Measurements from ENCODE around the gene AVPI1. TPM values are rescaled to one million over a fixed set of nuclear protein-coding genes. Genes with fewer than 3 reads are reported as not detected.

The AVPI1 gene
- total RNA-seq, 4 donors from 2014 or later, result 1.4 to 14.1 (median 3.0) TPM

- in situ Hi-C loops (cut with MboI; ENCODE audit: low sequenced_read_pairs in 4 of 4), result no loop called here
Observed at GRCh38 chr10:97689559-97690020, 2.5 kb upstream of the AVPI1 start.

DNA sequence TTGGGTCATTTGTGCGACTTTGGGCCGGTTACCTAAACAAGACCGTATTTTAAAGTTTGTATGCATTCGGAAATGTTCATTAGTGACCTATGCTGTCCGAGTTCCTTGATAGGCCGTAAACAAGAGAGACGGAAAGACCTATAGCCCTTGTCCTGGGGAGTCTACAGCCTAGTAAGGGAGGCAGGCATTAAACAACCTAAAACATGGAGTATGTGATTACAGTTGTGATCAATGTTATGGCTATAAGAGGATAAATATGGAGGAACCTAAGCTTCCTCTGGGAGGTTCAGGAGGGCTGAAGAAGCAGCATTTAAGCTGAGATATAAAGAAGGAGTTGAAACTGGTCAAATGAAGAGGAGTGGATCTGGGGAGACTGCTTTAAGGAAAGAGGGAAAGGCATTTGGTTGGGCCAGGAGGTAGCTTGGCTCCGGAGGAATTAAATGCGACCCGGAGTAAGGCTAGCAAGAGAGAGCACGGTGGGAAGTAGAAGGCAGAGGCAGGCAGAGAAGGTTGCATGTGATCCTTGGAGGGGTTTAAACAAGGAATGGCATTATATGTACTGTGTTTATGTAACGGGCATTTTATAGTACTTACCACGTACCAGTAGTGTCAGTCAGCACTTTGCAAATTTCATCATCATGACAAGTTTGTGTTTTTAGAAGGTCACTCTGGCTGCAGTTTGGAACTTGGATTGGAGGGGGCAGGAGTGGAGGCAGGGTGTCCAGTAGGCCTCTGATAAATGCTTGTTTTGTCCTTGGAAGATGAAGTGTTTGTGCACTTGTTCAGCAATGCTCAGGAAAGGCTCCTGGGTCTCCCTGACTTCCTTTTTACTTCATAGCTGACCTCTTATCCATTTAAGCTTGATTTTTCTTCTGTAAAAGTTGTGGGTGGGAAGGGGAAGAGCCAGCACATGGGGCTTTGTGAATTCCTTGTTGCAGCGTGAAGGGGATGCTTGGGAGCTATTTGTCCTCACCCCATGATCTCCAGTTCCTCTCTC is 1.0 kb upstream of the AVPI1 start:
- TF ChIP-seq, protein P1, sequence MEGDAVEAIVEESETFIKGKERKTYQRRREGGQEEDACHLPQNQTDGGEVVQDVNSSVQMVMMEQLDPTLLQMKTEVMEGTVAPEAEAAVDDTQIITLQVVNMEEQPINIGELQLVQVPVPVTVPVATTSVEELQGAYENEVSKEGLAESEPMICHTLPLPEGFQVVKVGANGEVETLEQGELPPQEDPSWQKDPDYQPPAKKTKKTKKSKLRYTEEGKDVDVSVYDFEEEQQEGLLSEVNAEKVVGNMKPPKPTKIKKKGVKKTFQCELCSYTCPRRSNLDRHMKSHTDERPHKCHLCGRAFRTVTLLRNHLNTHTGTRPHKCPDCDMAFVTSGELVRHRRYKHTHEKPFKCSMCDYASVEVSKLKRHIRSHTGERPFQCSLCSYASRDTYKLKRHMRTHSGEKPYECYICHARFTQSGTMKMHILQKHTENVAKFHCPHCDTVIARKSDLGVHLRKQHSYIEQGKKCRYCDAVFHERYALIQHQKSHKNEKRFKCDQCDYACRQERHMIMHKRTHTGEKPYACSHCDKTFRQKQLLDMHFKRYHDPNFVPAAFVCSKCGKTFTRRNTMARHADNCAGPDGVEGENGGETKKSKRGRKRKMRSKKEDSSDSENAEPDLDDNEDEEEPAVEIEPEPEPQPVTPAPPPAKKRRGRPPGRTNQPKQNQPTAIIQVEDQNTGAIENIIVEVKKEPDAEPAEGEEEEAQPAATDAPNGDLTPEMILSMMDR (IDR thresholded peaks at IDR 0.05 in 4 of 5, conservative IDR thresholded peaks at IDR 0.05 in 1 of 5), result no peak
- TF ChIP-seq POLR2A (IDR thresholded peaks at IDR 0.05), result peak in 1 of 2 donors; percentile 8
- Histone ChIP-seq H3K4me3 (peak overlapping the region; percentile 69 to 97 (median 82)), H3K9me3 (no peaks in the 10 kb centered on the region), H3K27me3 (no peaks in the 10 kb centered on the region), H3K4me1 (peaks cover 30 to 39% of the 10 kb centered on the region in 2 donors), H3K36me3 (no peaks in the 10 kb centered on the region), H3K27ac (peak overlapping the region; percentile 79 to 92 (median 80))
- DNase-seq (no peak), ATAC-seq (peak in 1 of 2 donors; percentile 3)
- intact Hi-C loops (cut with DNase I; ENCODE audit: low total_unique reads) (loop anchor here (2.0 to 5.0 kb wide), 3 partner anchors 47 to 191 kb away; partner anchors contain the start of genes MMS19, PI4K2A and UBTD1), in situ Hi-C loops (cut with MboI; ENCODE audit: low sequenced_read_pairs in 4 of 4) (no loop called here)

More at GRCh38 chr10:97689559-97690020, 2.5 kb upstream of the AVPI1 start:
- peak in 1 of 2 donors; percentile 41 for DNase-seq
- Histone ChIP-seq H3K9me3 (no peaks in the 10 kb centered on the region), H3K36me3 (no peaks in the 10 kb centered on the region), H3K27ac (peak overlapping the region in 1 of 4 donors; percentile 92), H3K4me1 (peaks cover 19 to 28% of the 10 kb centered on the region in 2 donors), H3K4me3 (no peak overlapping the region), H3K27me3 (no peaks in the 10 kb centered on the region)
- TF ChIP-seq, protein P1 (IDR thresholded peaks at IDR 0.05 in 4 of 5, conservative IDR thresholded peaks at IDR 0.05 in 1 of 5), result no peak
- peak in 1 of 2 donors; percentile 9 for TF ChIP-seq POLR2A (IDR thresholded peaks at IDR 0.05)
- ATAC-seq, result no peak
- intact Hi-C loops (cut with DNase I; ENCODE audit: low total_unique reads), result loop anchor here (5.0 kb wide), 2 partner anchors 133 to 192 kb away; partner anchors contain the start of genes MMS19 and UBTD1

DNA sequence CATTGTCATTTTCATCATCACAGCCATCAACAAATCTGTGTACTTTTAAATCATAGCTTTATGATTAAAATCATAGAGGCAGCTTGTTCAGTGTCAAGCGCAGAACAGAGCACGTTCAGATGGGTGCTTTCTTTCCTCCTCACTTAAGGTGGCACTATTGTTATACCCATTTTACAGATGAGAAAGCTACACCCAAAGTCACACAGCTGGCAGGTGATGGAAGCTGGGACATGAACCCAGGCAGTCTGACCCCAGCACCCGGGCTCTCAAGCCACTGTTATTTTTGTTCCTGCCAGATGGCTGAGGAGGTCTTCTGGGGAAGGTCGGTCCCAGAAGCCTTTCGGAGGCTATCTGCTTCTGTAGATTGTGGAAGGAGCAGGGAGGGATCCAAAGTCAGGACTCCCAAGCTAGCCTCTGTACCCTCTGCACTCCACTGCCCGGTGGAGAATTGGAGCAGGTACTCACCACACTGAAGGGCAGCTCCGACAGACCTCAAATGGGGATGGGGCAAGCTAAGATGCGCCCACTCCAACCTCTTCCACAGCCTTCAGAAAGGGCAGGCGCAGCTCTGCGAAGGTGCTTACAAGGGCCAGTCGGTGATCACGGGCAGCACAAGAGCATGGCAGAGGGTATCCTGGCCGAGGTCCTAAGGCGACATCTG is 610 bp downstream of the AVPI1 start:
- no peak for TF ChIP-seq POLR2A (IDR thresholded peaks at IDR 0.05)
- TF ChIP-seq, protein P1 (IDR thresholded peaks at IDR 0.05 in 4 of 5, conservative IDR thresholded peaks at IDR 0.05 in 1 of 5), result no peak
- Histone ChIP-seq H3K4me3 (peak overlapping the region; percentile 69 to 97 (median 82)), H3K36me3 (no peaks in the 10 kb centered on the region), H3K4me1 (peaks cover 30 to 39% of the 10 kb centered on the region in 2 donors), H3K9me3 (no peaks in the 10 kb centered on the region), H3K27ac (peak overlapping the region; percentile 79 to 92 (median 80)), H3K27me3 (no peaks in the 10 kb centered on the region)
- ATAC-seq (peak in 1 of 2 donors; percentile 18), DNase-seq (no peak)
- intact Hi-C loops (cut with DNase I; ENCODE audit: low total_unique reads) (loop anchor here (2.0 to 5.0 kb wide), 3 partner anchors 46 to 189 kb away; partner anchors contain the start of genes MMS19, PI4K2A and UBTD1), in situ Hi-C loops (cut with MboI; ENCODE audit: low sequenced_read_pairs in 4 of 4) (no loop called here)

- in situ Hi-C loops (cut with MboI; ENCODE audit: low sequenced_read_pairs in 4 of 4), result no loop called here
Observed at GRCh38 chr10:97685395-97685958, 1.6 kb downstream of the AVPI1 start.

More at GRCh38 chr10:97685395-97685958, 1.6 kb downstream of the AVPI1 start:
- Histone ChIP-seq H3K4me3 (peak overlapping the region in 2 of 4 donors; percentile 24 to 92), H3K36me3 (no peaks in the 10 kb centered on the region), H3K9me3 (no peaks in the 10 kb centered on the region), H3K27me3 (no peaks in the 10 kb centered on the region), H3K4me1 (peaks cover 30 to 39% of the 10 kb centered on the region in 2 donors), H3K27ac (peak overlapping the region; percentile 2 to 92 (median 38))
- DNase-seq (no peak), ATAC-seq (no peak)
- TF ChIP-seq POLR2A (IDR thresholded peaks at IDR 0.05), result no peak
- TF ChIP-seq, protein P1 (IDR thresholded peaks at IDR 0.05 in 4 of 5, conservative IDR thresholded peaks at IDR 0.05 in 1 of 5), result no peak
- intact Hi-C loops (cut with DNase I; ENCODE audit: low total_unique reads), result loop anchor here (5.0 kb wide), 2 partner anchors 137 to 188 kb away; partner anchors contain the start of genes MMS19 and UBTD1

Data from gastrocnemius medialis (tissue), 4 donors.